Measurements from ENCODE around the gene PLCE1. TPM values are rescaled to one million over a fixed set of nuclear protein-coding genes. Genes with fewer than 3 reads are reported as not detected.

PLCE1 gene
- total and polyA plus RNA-seq, 2 of the 4 experiments (the other 2 are of a cell fraction) = 2.2 to 4.5 TPM

DNA sequence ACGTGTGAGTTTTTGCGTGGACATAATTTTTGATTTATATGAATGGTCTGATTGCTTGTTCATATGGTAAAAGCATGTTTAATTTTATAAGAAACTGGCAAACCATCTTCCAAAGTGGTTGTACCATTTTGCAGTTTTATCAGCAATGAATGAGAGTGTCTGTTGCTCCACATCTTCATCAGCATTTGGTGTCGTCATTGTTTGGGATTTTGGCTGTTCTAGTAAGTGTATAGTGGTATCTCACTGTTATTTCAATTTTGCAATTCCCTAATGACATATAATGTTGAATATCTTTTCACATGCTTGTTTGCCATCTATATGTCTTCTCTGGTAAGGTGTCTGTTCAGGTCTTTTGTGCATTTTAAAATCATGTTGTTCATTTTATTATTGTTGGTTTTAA lies 13.2 kb upstream of the PLCE1 start:
- H3K14ac ChIP-seq (replicated peaks; ENCODE audit: low read depth, low read length) = no peak overlapping the region
- CTCF ChIA-PET = no interaction called here
- TF ChIP-seq, protein P1, sequence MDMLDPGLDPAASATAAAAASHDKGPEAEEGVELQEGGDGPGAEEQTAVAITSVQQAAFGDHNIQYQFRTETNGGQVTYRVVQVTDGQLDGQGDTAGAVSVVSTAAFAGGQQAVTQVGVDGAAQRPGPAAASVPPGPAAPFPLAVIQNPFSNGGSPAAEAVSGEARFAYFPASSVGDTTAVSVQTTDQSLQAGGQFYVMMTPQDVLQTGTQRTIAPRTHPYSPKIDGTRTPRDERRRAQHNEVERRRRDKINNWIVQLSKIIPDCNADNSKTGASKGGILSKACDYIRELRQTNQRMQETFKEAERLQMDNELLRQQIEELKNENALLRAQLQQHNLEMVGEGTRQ (IDR thresholded peaks at IDR 0.05; ENCODE audit: low read depth, low read length) = no peak
- TF ChIP-seq RFX5 (IDR thresholded peaks at IDR 0.05; ENCODE audit: low read depth, low read length) (no peak), RCOR1 (IDR thresholded peaks at IDR 0.05; ENCODE audit: insufficient replicate concordance, low read length) (no peak), CTCF (conservative IDR thresholded peaks at IDR 0.05; ENCODE audit: low read depth, low read length) (no peak), MXI1 (IDR thresholded peaks at IDR 0.05; ENCODE audit: borderline replicate concordance, low read depth, low read length) (no peak), FOS (IDR thresholded peaks at IDR 0.05; ENCODE audit: low read depth, low read length) (no peak)
- no TSS peak for BruUV-seq (replicated peaks)
- H2AK5ac ChIP-seq (ENCODE audit: low read depth, low read length) = no peak overlapping the region
- no peak for ATAC-seq (ENCODE audit: low read depth)
- no peaks in the 10 kb centered on the region for H4K20me1 ChIP-seq (ENCODE audit: insufficient read depth, low read length)
- no peaks in the 10 kb centered on the region for H3K9me3 ChIP-seq (ENCODE audit: control insufficient read depth, insufficient read depth, low read length)
- no peak overlapping the region for H2BK120ac ChIP-seq (ENCODE audit: low read depth, low read length)
- H2BK15ac ChIP-seq (ENCODE audit: low read depth, low read length) = no peak overlapping the region
- H2AFZ ChIP-seq (replicated peaks; ENCODE audit: low read length, poor library complexity) = no peak overlapping the region
- H3K9me1 ChIP-seq (ENCODE audit: insufficient read depth, low read length) = no peaks in the 10 kb centered on the region
- H3K4me2 ChIP-seq (ENCODE audit: low read depth, low read length) = no peak overlapping the region
- no peak overlapping the region for H3K27ac ChIP-seq (ENCODE audit: insufficient read depth, low read length)
- in situ Hi-C loops (cut with MboI; ENCODE audit: low sequenced_read_pairs) (no loop called here), intact Hi-C loops (cut with micrococcal nuclease) (no loop called here), dilution Hi-C loops (cut with HindIII; ENCODE audit: low sequenced_read_pairs, unreplicated experiment) (no loop called here)
- DNase-seq = no peak
- no peak overlapping the region for H3K4me3 ChIP-seq (ENCODE audit: insufficient read depth, low read depth, low read length)
- H3K79me1 ChIP-seq (ENCODE audit: low read depth in 1 of 2, low read length in 2 of 2) = no peaks in the 10 kb centered on the region
- peaks cover 5% of the 10 kb centered on the region for H3K27me3 ChIP-seq (ENCODE audit: control insufficient read depth, insufficient read depth, low read length)
- no peak overlapping the region for H2AK9ac ChIP-seq (replicated peaks; ENCODE audit: low read depth, low read length, poor library complexity)
- POLR2A ChIA-PET (ENCODE audit: unreplicated experiment) = no interaction called here
- H3K18ac ChIP-seq (ENCODE audit: low read depth, low read length) = no peak overlapping the region
- no peak overlapping the region for H2BK5ac ChIP-seq (ENCODE audit: low read depth, low read length, poor library complexity, severe bottlenecking)
- no peaks in the 10 kb centered on the region for H3K4me1 ChIP-seq (ENCODE audit: control insufficient read depth, insufficient read depth, low read length)
- no peak overlapping the region for H3K9ac ChIP-seq (ENCODE audit: low read depth, low read length)
- no CpG with 5 or more reads among the region's 3 CpGs for WGBS, 2 experiments (ENCODE audit: extremely low coverage in 2 of 2, insufficient read length in 1 of 2)
- no peak overlapping the region for H4K8ac ChIP-seq (ENCODE audit: low read depth in 2 of 2, low read length in 2 of 2)
- no peak overlapping the region for H4K5ac ChIP-seq (ENCODE audit: low read depth, low read length)
- H3K23ac ChIP-seq (ENCODE audit: low read depth, low read length) = no peak overlapping the region
- no peak overlapping the region for H2BK20ac ChIP-seq (ENCODE audit: low read depth, low read length)
- no peaks in the 10 kb centered on the region for H3K36me3 ChIP-seq (ENCODE audit: control insufficient read depth, insufficient read depth, low read length)
- no peak overlapping the region for H3K56ac ChIP-seq (ENCODE audit: extremely low read depth, insufficient read depth, low read length)
- H3K4ac ChIP-seq (ENCODE audit: low read depth, low read length) = no peak overlapping the region
- no peak overlapping the region for H4K91ac ChIP-seq (ENCODE audit: insufficient read depth, low read depth, low read length)
